BJ (cell line): ENCODE data around the gene REPIN1. TPM values are rescaled to one million over a fixed set of nuclear protein-coding genes. Genes with fewer than 3 reads are reported as not detected.

Experiments
- CTCF ChIA-PET: fragments of 350-600 bp; formaldehyde crosslinking; extraction: SDS; loops from one replicate; lab custom pipeline; 2021; ENCODE audit warnings: antibody characterized with exemption, inconsistent platforms; lab: Yijun Ruan, JAX
- POLR2A ChIA-PET: fragments of 300-600 bp; sonication (Branson Sonifier 250); formaldehyde crosslinking; extraction: SDS; loops from one replicate; lab custom pipeline; 2021; ENCODE audit warnings: antibody characterized with exemption; lab: Charles Lee
- DNase-seq: peaks from one replicate; pipeline ENCODE4 v3.0.0-alpha.2; 2011; ENCODE audit warnings: low read depth
- H3K27me3 ChIP-seq: 2 replicates; pipeline ENCODE4 v1.6.0; 2011; ENCODE audit warnings: low read length; ENCODE audit not compliant: control insufficient read depth, insufficient read depth
- H3K36me3 ChIP-seq: 2 replicates; pipeline ENCODE4 v1.5.1; 2011; ENCODE audit warnings: low read length; ENCODE audit not compliant: control insufficient read depth, insufficient read depth
- H3K4me3 ChIP-seq: 2 replicates; pipeline ENCODE4 v1.5.1; 2011; ENCODE audit warnings: low read depth, mild to moderate bottlenecking, control low read depth, low read length
- CTCF ChIP-seq: IDR thresholded peaks from 2 replicates; pipeline ENCODE4 v1.5.1; 2011; ENCODE audit warnings: low read depth, mild to moderate bottlenecking, control low read depth, inconsistent platforms, low read length, moderate library complexity; ENCODE audit not compliant: insufficient read depth
- polyA minus RNA-seq: library from RNA; depleted of rRNA, polyadenylated mRNA; stranded (reverse); fragments of >200 nt; gene quantifications from 2 replicates; pipeline ENCODE4 v1.2.3, GENCODE V29; 2011; rRNA and poly(A)+ RNA removed
- polyA plus RNA-seq: library from polyadenylated mRNA; depleted of rRNA; stranded (reverse); fragments of >200 nt; gene quantifications from 2 replicates; pipeline ENCODE4 v1.2.3, GENCODE V29; 2011; rRNA removed

REPIN1 gene
- polyA plus RNA-seq (41.3 and 65.7 TPM in 2 replicates), polyA minus RNA-seq (23.7 and 37.6 TPM in 2 replicates)

- H3K4me3 ChIP-seq = peak within 1 kb of the TSS; percentile 58
- CTCF ChIA-PET = interaction anchor here (0.7 to 3.3 kb wide), 5 partner anchors 11 to 54 kb away, joined by 3 to 13 read pairs (median 4); no protein-coding TSS in a partner anchor
- no peak for DNase-seq
- peaks cover 18% of the 10 kb centered on the region for H3K36me3 ChIP-seq
- no peaks in the 10 kb centered on the region for H3K27me3 ChIP-seq
- TF ChIP-seq CTCF = no peak
- POLR2A ChIA-PET = interaction anchor here (0.6 to 0.8 kb wide), 3 partner anchors 10 to 38 kb away, joined by 3 to 4 read pairs (median 3); no protein-coding TSS in a partner anchor
These were observed at the start of gene REPIN1 for GRCh38 chr7:150368096-150368883. Gene REPIN1 (plus strand): TSS chr7:150368822. CDS start chr7:150369712, 890 bp downstream.

GRCh38 chr7:150321788-150322113 is 46.9 kb upstream of the REPIN1 start:
- CTCF ChIA-PET = no interaction called here
- no peak for TF ChIP-seq CTCF
- no peak for DNase-seq
- POLR2A ChIA-PET = no interaction called here
- Histone ChIP-seq H3K36me3 (no peaks in the 10 kb centered on the region), H3K27me3 (no peaks in the 10 kb centered on the region), H3K4me3 (no peak overlapping the region)

DNA sequence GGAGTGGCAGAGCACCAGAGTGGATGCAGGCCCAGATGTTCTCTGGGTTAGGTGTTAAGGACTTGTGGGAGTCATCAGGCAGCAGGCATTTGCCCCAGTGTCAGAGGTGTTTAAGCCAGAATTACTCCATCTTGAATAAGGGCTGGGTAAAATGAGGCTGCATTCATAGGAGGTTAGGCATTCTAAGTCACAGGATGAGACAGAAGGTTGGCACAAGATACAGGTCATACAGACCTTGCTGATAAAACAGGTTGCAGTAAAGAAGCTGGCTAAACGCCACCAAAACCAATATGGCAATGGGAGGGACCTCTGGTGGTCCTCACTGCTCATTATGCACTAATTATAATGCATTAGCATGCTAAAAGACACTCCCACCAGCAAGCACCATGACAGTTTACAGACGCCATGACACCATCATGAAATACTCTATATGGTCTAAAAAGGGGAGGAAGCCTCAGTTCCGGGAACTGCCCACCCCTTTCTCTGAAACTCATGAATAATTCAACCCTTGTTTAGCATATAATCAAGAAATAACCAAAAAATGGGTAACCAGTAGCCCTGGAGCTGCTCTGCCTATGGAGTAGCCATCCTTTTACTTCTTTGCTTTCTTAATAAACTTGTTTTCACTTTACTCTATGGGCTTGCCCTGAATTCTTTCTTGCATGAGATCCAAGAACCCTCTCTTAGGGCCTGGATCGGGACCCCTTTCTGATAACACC is 46.3 kb upstream of the REPIN1 start:
- POLR2A ChIA-PET = no interaction called here
- Histone ChIP-seq H3K36me3 (no peaks in the 10 kb centered on the region), H3K4me3 (no peak overlapping the region), H3K27me3 (no peaks in the 10 kb centered on the region)
- CTCF ChIA-PET = no interaction called here
- DNase-seq = no peak
- no peak for TF ChIP-seq CTCF

- Histone ChIP-seq H3K27me3 (no peaks in the 10 kb centered on the region), H3K4me3 (peak within 1 kb of the TSS; percentile 26), H3K36me3 (no peaks in the 10 kb centered on the region)
- ChIA-PET POLR2A (no interaction called here), CTCF (no interaction called here)
- no peak for TF ChIP-seq CTCF
- no peak for DNase-seq
These were observed 45.6 kb upstream of the REPIN1 start, which contains the start of the genes ACTR3C and LRRC61 for GRCh38 chr7:150322833-150323681. Gene ACTR3C (minus strand): TSS chr7:150323545. CDS start chr7:150295296, 28,249 bp downstream. Gene LRRC61 (plus strand): TSS chr7:150323355. CDS start chr7:150336862, 13,507 bp downstream.
